GM11168 (cell line): ENCODE measurements around the gene CCDC28B.

Experiments
- in situ Hi-C: fragments of 300-500 bp; cut with MboI; formaldehyde crosslinking; loops from one replicate; pipeline ENCODE4 v1.12.0; 2022; ENCODE audit warnings: low sequenced_read_pairs; ENCODE audit not compliant: unreplicated experiment

Gene CCDC28B

GRCh38 chr1:32220746-32221580 lies 20.6 kb downstream of the CCDC28B start:
- in situ Hi-C loops, result no loop called here

DNA sequence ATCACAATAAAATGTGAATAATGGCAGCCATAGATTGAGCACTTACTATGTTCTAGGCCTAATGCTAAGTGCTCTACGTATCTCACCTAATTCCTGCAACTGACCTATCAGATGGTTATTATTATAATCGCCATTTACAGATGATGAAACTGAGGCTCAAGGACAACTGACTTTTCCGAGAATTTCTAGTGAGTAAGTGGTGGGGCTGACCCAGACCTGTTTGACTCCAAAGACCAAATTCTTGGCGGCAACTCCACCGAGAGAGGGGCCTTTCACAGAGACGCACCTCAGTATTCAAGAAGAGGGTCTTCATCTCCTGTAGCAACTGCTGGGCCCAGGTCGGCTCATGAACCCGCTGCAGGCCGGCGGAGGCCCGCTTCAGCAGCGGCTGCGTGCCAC lies 21.2 kb downstream of the CCDC28B start:
- in situ Hi-C loops, result no loop called here

DNA sequence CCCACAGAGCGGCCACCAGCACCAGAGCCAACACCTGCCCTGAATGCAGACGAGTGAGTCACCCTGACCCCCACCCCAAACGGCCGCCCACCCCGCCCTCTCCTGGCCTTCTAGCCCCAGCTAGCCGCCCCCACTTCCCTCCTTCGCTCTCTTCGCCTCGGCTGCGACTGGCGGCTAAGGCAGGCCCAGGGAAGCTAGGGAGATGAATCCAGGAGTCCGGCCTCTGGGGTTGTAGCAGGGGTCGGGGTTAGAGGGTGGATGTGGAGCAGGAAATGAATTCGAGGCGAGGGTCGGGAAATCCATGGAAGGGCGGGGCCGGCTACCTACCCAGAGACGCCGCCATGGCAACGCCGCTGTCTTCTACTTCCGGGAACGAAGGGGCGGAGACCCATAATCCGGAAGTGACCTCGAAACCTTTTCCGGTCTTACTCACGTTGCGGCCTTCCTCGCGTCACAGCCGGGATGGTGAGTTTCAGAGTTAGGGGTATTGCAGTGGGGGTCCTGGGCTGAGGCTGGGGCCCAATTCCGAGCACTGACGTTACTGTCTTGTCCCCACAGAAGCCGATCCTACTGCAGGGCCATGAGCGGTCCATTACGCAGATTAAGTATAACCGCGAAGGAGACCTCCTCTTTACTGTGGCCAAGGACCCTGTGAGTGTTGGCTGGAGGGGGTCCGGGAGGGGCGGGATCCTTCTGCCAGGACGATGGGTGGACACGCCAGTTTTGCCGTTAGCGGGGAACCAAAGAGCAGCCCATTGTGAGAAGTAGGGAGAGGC lies 21.8 kb downstream of the CCDC28B start, which contains the start of the genes EIF3I and TMEM234:
Gene EIF3I, plus strand, starts transcription at position 428 of the 776 bp plus-strand sequence. Its CDS starts 35 bp downstream, at position 463.
Gene TMEM234, minus strand, starts transcription at position 374 of the 776 bp plus-strand sequence. Its CDS starts 31 bp downstream, at position 343.
- in situ Hi-C loops, result no loop called here

GRCh38 chr1:32223683-32224082 lies 23.3 kb downstream of the CCDC28B start:
- in situ Hi-C loops, result no loop called here

DNA sequence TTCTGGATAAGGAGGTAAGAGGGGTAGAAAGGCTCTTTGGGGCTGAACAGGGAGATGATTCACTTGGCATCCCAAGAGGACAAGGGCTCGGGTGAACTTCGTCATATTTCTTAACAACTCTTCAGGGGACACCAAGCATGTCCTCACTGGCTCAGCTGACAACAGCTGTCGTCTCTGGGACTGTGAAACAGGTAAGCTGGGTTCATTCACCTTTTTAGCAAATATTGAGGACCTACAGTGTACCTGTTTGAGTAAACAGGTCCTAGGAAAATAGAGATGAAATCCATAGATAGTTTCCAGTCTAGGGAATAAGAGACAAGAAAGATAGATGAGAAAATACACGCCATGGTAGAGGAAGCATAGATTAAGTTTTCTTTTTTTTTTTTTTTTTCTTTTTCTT lies 23.9 kb downstream of the CCDC28B start:
- in situ Hi-C loops, result no loop called here

DNA sequence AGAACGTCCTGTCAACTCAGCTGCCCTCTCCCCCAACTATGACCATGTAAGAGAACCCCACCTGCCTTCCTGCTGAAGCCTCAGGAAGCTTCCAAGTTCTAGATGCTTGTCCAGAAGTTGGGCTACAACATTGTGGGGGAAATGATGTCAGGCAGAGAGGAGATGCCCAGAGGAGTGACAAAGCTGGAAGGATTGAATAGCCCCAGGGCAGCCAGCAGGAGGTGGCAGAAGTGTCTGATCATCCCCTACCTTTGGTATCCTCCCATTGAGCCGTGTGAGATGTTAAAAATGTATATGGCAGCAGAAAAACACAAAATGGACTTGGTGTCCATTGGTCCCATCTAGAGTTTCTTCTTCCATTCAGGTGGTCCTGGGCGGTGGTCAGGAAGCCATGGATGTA lies 28.4 kb downstream of the CCDC28B start:
- in situ Hi-C loops, result no loop called here

DNA sequence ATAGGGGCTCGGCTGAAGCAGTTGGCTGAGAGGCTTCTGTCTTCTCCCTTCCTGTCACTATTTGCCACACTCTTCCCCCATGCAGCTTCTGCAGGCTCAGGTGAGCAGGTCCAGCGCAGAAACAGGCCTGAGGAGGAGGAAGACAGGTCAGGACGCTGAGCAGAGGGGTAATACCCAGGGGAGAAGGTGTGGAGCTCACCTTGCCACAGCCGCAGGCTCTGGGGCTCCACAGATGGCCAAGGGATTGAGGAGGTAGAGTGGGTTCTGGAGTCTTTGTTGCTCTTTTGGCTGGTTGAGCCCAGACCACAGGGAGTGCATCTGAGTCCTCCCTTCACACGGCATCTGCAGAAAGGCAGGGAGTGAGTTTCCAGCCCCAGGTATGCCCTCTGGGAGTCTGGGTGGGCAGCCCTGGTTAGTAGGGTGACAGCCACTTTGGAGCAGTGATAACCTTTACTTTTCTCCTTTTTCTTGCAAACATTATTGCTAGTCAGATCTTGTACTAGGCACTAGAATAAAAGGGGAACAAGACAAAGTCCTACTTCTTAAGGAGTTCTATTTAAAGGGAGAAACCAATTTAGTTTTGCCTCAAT lies 31.5 kb downstream of the CCDC28B start:
- in situ Hi-C loops, result no loop called here

DNA sequence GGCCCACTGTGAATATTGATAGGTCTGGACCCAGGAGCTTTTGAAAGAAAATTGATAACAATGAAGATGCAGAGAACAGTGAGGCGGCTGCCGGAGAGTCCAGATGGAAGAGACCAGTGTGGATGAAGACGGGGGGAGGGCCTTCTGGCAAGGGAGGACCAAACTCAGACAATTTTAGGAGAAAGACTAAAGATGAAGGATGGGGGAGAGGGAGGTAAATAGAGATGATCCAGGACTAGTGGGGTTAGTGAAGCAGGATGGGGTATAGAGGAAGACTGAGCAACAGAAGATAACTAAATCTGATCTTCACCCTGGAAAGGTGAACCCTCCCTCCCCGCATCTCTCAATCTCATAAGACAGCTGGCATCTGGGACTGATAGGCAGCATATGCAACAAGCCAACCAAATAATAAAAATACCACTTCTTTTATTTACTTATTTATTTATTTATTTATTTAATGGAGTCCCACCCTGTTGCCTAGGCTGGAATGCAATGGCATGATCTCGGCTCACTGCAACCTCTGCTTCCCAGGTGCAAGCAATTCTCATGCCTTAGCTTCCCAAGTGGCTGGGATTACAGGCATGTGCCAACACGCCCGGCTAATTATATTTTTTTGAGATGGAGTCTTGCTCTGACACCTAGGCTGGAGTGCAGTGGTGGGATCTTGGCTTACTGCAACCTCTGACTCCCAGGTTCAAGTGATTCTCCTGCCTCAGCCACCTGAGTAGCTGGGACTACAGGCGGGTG lies 32.3 kb downstream of the CCDC28B start:
- in situ Hi-C loops, result no loop called here

- in situ Hi-C loops, result no loop called here
Measured at GRCh38 chr1:32234792-32235191, 34.4 kb downstream of the CCDC28B start.

- in situ Hi-C loops, result no loop called here
Measured at GRCh38 chr1:32239337-32239736, 38.9 kb downstream of the CCDC28B start.

GRCh38 chr1:32239790-32240139 lies 39.4 kb downstream of the CCDC28B start:
- in situ Hi-C loops, result no loop called here

GRCh38 chr1:32240140-32240951 lies 40.0 kb downstream of the CCDC28B start:
- in situ Hi-C loops, result no loop called here

DNA sequence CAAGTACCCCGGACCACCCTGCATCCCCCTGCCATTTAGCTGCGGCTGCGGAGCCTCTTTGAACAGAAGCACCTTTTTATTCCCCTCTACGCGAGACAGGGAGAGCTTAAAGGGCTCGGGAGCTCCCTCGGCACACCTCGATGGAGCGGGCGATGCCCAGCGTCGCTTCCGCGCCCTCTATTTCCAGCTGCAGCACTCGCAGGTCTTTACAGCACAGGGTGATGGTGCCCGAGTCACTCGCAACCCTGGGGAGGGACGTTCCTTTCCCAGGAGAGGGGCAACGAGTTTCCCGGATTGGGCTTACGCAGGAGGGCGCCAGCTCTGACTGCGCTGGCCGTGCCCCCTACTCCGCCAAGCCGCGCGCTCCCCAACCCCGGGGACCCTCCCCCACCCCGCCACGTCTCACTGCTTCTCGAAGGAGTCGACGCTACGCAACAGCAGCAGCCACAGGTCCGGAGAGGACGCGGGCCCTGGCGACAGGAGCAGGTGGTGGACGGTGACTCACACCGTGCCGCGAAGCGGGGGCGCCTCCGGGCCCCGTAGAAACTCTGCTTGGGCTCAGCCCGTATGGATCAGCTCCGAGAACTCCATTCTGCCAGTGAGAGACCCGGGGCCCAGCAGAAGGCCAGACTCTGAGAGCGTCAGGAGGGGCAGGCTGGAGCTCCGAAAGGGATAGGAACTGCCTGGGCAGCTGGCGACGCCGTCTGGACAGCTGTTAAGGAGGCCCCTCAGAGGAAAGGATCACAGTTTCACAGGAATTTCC lies 40.8 kb downstream of the CCDC28B start:
- in situ Hi-C loops, result no loop called here

GRCh38 chr1:32242341-32242851 lies 42.0 kb downstream of the CCDC28B start:
- in situ Hi-C loops, result no loop called here

- in situ Hi-C loops, result no loop called here
Measured at GRCh38 chr1:32246888-32247273, 46.5 kb downstream of the CCDC28B start, which contains the start of gene FAM167B. FAM167B (plus strand) TSS chr1:32247222; CDS start chr1:32247422, 200 bp downstream.

GRCh38 chr1:32247452-32247851 lies 47.1 kb downstream of the CCDC28B start:
- in situ Hi-C loops, result no loop called here

DNA sequence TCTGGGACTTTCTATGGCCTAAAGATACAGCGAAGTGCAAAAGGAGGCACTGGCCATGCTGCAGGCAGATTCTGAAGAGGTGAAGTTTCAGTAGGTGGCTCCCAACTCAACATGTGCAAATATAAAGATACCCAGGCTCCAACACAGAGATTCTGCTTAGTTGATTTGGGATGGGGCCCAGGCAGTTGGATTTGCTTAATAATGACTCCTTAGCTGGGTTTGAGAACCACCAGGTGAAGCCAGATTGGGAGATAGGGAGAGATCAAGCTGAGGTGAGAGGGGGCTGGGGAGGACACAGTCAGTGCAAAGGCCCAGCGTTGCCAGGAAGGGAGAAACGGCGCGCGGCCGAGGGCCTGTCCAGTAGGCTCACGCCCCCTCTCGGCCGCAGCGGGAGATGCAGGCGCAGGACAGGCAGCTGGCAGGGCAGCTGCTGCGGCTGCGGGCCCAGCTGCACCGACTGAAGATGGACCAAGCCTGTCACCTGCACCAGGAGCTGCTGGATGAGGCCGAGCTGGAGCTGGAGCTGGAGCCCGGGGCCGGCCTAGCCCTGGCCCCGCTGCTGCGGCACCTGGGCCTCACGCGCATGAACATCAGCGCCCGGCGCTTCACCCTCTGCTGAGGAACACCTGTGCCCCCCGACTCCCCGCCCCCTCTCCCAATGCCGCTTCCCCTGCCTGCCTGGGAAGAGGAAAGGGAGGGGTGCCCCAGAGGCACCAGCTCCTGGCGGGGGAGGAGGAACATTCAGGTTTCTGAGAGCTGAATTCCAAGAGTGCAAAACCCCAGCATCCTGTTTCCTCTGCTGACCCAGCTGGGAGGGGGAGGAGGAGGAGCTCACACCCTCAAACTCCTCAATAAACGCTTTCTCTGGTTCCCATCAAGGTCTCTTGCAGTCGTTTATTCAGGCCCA lies 47.8 kb downstream of the CCDC28B start:
- in situ Hi-C loops, result no loop called here
